Peyer's patch (tissue), 4 donors: Measurements from ENCODE around the gene PPP6R1. TPM values are rescaled to one million over a fixed set of nuclear protein-coding genes. Genes with fewer than 3 reads are reported as not detected.

ENCODE experiments used
- DNase-seq, 3 donors: peaks; one replicate each; pipeline ENCODE4 v3.0.0-alpha.2; 2017 to 2019
- H3K27ac ChIP-seq, 4 donors: fragments of 200-600 bp; sonication (generic); one replicate each; pipeline ENCODE4 v1.5.1; 2016 to 2019
- H3K27me3 ChIP-seq, 2 donors: fragments of 200-600 bp; sonication (generic); one replicate each; pipeline ENCODE4 v1.5.1; 2019
- H3K36me3 ChIP-seq, 3 donors: fragments of 200-600 bp; sonication (generic); one replicate each; pipeline ENCODE4 v1.5.1; 2016 to 2019
- H3K4me1 ChIP-seq, 4 donors: fragments of 200-600 bp; sonication (generic); one replicate each; pipeline ENCODE4 v1.5.1; 2016 to 2019
- H3K4me3 ChIP-seq, 4 donors: fragments of 200-600 bp; sonication (generic); 1 replicate in 3 of 4; 2 replicates in 1 of 4; pipeline ENCODE4 v1.5.1; 2016 to 2019; ENCODE audit warnings: mild to moderate bottlenecking in 1 of 4
- H3K9me3 ChIP-seq, 4 donors: fragments of 200-600 bp; sonication (generic); one replicate each; pipeline ENCODE4 v1.5.1; 2016 to 2019; ENCODE audit warnings: mild to moderate bottlenecking in 1 of 4
- CTCF ChIP-seq, 6 experiments: fragments of 450-650 bp in 4 of 6; fragments of 200-600 bp in 2 of 6; sonication (generic) in 1 of 6; IDR thresholded peaks; one replicate each; pipeline ENCODE4 v1.5.1; 2017 to 2019; ENCODE audit warnings: antibody characterized with exemption in 6 of 6, mild to moderate bottlenecking in 3 of 6, moderate library complexity in 1 of 6
- POLR2A ChIP-seq, 2 donors: fragments of 450-650 bp; IDR thresholded peaks; one replicate each; pipeline ENCODE4 v1.5.1; 2017; ENCODE audit warnings: antibody characterized with exemption in 2 of 2, mild to moderate bottlenecking in 2 of 2, moderate library complexity in 2 of 2
- total RNA-seq, 4 donors: library from RNA; depleted of rRNA; stranded (reverse); fragments of >200 nt; gene quantifications; one replicate each; pipeline ENCODE4 v1.1.0, GENCODE V29; 2016

PPP6R1 gene
- total RNA-seq, 4 donors from 2014 or later = 71.2 to 123 (median 94.8) TPM

- Histone ChIP-seq H3K27ac (peak overlapping the region in 2 of 4 donors; percentile 33 to 52), H3K27me3 (no peaks in the 10 kb centered on the region), H3K4me3 (no peak overlapping the region), H3K36me3 (peaks cover 0 to 62% (median 0%) of the 10 kb centered on the region in 3 donors), H3K9me3 (no peaks in the 10 kb centered on the region), H3K4me1 (peaks cover 0 to 44% (median 29%) of the 10 kb centered on the region in 4 donors)
- TF ChIP-seq POLR2A (IDR thresholded peaks at IDR 0.05) (no peak), CTCF (IDR thresholded peaks at IDR 0.05) (peak in 2 of 6 experiments; percentile 4 to 13)
- peak in 2 of 3 donors; percentile 50 to 76 for DNase-seq
These were observed 11.2 kb downstream of the PPP6R1 start for GRCh38 chr19:55247621-55248099.

- Histone ChIP-seq H3K9me3 (no peaks in the 10 kb centered on the region), H3K4me3 (no peak overlapping the region), H3K27me3 (no peaks in the 10 kb centered on the region), H3K27ac (no peak overlapping the region), H3K4me1 (peaks cover 0 to 36% (median 20%) of the 10 kb centered on the region in 4 donors), H3K36me3 (peaks cover 0 to 69% (median 0%) of the 10 kb centered on the region in 3 donors)
- DNase-seq = no peak
- no peak for TF ChIP-seq POLR2A (IDR thresholded peaks at IDR 0.05)
- TF ChIP-seq CTCF (IDR thresholded peaks at IDR 0.05) = no peak
These were observed 12.1 kb downstream of the PPP6R1 start for GRCh38 chr19:55246462-55247451.

- H3K9me3 ChIP-seq = no peaks in the 10 kb centered on the region
- TF ChIP-seq CTCF (IDR thresholded peaks at IDR 0.05) (no peak), POLR2A (IDR thresholded peaks at IDR 0.05) (no peak)
- peaks cover 0 to 71% (median 0%) of the 10 kb centered on the region in 3 donors for H3K36me3 ChIP-seq
- no peaks in the 10 kb centered on the region for H3K27me3 ChIP-seq
- H3K4me3 ChIP-seq = no peak overlapping the region
- peak in 1 of 3 donors; percentile 39 for DNase-seq
- no peak overlapping the region for H3K27ac ChIP-seq
- peaks cover 0 to 26% (median 8%) of the 10 kb centered on the region in 4 donors for H3K4me1 ChIP-seq
These were observed 13.4 kb downstream of the PPP6R1 start for GRCh38 chr19:55245236-55245904.

- peaks cover 0 to 82% (median 0%) of the 10 kb centered on the region in 3 donors for H3K36me3 ChIP-seq
- H3K27ac ChIP-seq = no peak overlapping the region
- peak in 1 of 3 donors; percentile 20 for DNase-seq
- TF ChIP-seq POLR2A (IDR thresholded peaks at IDR 0.05) = no peak
- H3K4me3 ChIP-seq = no peak overlapping the region
- H3K9me3 ChIP-seq = no peaks in the 10 kb centered on the region
- no peaks in the 10 kb centered on the region for H3K27me3 ChIP-seq
- peaks cover 0 to 23% (median 7%) of the 10 kb centered on the region in 4 donors for H3K4me1 ChIP-seq
These were observed 14.7 kb downstream of the PPP6R1 start for GRCh38 chr19:55244004-55244680.

GRCh38 chr19:55242517-55242916, 16.3 kb downstream of the PPP6R1 start:
- no peaks in the 10 kb centered on the region for H3K27me3 ChIP-seq
- H3K4me3 ChIP-seq = no peak overlapping the region
- no peak for DNase-seq
- H3K27ac ChIP-seq = no peak overlapping the region
- TF ChIP-seq CTCF (IDR thresholded peaks at IDR 0.05) (no peak), POLR2A (IDR thresholded peaks at IDR 0.05) (no peak)
- no peaks in the 10 kb centered on the region for H3K9me3 ChIP-seq
- peaks cover 0 to 7% (median 0%) of the 10 kb centered on the region in 4 donors for H3K4me1 ChIP-seq
- peaks cover 0 to 98% (median 0%) of the 10 kb centered on the region in 3 donors for H3K36me3 ChIP-seq
